ENCODE measurements around the gene RTF2.

DNA sequence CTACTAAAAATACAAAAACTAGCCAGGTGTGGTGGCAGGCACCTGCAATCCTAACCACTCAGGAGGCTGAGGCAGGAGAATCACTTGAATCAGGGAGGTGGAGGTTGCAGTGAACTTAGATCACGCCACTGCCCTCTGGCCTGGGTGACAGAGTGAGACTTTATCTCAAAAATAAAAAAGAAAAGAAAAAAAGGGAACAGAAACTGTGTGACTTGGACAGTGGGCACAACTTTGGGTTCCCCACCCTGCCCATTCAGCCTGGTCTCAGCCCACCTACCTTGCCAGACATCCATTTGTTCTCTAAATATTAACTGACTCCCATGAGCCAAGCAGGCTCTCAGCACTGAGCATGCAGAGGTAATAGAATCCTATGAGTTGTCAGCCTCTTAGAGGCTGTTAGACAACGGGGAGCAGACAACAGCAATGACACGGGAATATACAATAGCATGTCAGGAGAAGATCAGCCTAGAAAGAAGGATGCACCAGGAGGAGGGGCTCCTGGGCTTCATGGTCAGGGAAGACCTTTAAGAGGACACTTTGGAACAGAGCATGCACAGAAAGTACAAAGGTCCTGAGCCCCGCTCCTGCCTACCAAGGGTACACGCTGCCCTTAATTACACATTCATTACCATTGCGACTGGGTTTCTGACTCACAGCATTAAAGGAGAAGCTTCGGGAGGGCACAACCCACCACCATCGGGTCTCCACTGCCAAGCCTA lies 84.6 kb downstream of the RTF2 start:
- TF ChIP-seq CTCF (conservative IDR thresholded peaks at IDR 0.05 in 1 of 2, IDR thresholded peaks at IDR 0.05 in 1 of 2; ENCODE audit: low read depth in 1 of 2, low read length in 2 of 2) (no peak), EZH2 (IDR thresholded peaks at IDR 0.05; ENCODE audit: low read length, missing control alignments) (no peak)
